ENCODE measurements around the gene CWC15. TPM values are rescaled to one million over a fixed set of nuclear protein-coding genes. Genes with fewer than 3 reads are reported as not detected.

Gene CWC15
- total RNA-seq, 1 experiment from 2014 or later: 48.6 TPM

- no peaks in the 10 kb centered on the region for H3K4me1 Mint-ChIP-seq (ENCODE audit: low read depth, unreplicated experiment)
- CTCF ChIA-PET: no interaction called here
- no peaks in the 10 kb centered on the region for H3K9me3 Mint-ChIP-seq (ENCODE audit: low read depth, unreplicated experiment)
- peaks cover 7% of the 10 kb centered on the region for H3K36me3 Mint-ChIP-seq (ENCODE audit: insufficient read depth, unreplicated experiment)
- no peak overlapping the region for H3K4me3 Mint-ChIP-seq (ENCODE audit: low read depth, unreplicated experiment)
- H3K27ac Mint-ChIP-seq (ENCODE audit: unreplicated experiment): no peak overlapping the region
- TF ChIP-seq CTCF (IDR thresholded peaks at IDR 0.05; ENCODE audit: unreplicated experiment): no peak
- no peaks in the 10 kb centered on the region for H3K27me3 Mint-ChIP-seq (ENCODE audit: unreplicated experiment)
- intact Hi-C loops (cut with micrococcal nuclease; ENCODE audit: unreplicated experiment): no loop called here
- BruUV-seq (replicated peaks): no TSS peak
- DNase-seq: no peak
Measured at GRCh38 chr11:94958121-94958696, 15.1 kb downstream of the CWC15 start.

- no peaks in the 10 kb centered on the region for H3K9me3 Mint-ChIP-seq (ENCODE audit: low read depth, unreplicated experiment)
- H3K4me3 Mint-ChIP-seq (ENCODE audit: low read depth, unreplicated experiment): no peak overlapping the region
- intact Hi-C loops (cut with micrococcal nuclease; ENCODE audit: unreplicated experiment): no loop called here
- CTCF ChIA-PET: no interaction called here
- no peaks in the 10 kb centered on the region for H3K27me3 Mint-ChIP-seq (ENCODE audit: unreplicated experiment)
- no peak overlapping the region for H3K27ac Mint-ChIP-seq (ENCODE audit: unreplicated experiment)
- BruUV-seq (replicated peaks): no TSS peak
- H3K36me3 Mint-ChIP-seq (ENCODE audit: insufficient read depth, unreplicated experiment): no peaks in the 10 kb centered on the region
- no peak for TF ChIP-seq CTCF (IDR thresholded peaks at IDR 0.05; ENCODE audit: unreplicated experiment)
- no peaks in the 10 kb centered on the region for H3K4me1 Mint-ChIP-seq (ENCODE audit: low read depth, unreplicated experiment)
- DNase-seq: no peak
Measured at GRCh38 chr11:94956963-94957362, 16.4 kb downstream of the CWC15 start.

GRCh38 chr11:94954753-94955152 lies 18.6 kb downstream of the CWC15 start:
- Mint-ChIP-seq H3K27me3 (ENCODE audit: unreplicated experiment) (no peaks in the 10 kb centered on the region), H3K4me1 (ENCODE audit: low read depth, unreplicated experiment) (no peaks in the 10 kb centered on the region), H3K36me3 (ENCODE audit: insufficient read depth, unreplicated experiment) (no peaks in the 10 kb centered on the region), H3K9me3 (ENCODE audit: low read depth, unreplicated experiment) (no peaks in the 10 kb centered on the region), H3K27ac (ENCODE audit: unreplicated experiment) (no peak overlapping the region), H3K4me3 (ENCODE audit: low read depth, unreplicated experiment) (no peak overlapping the region)
- no peak for DNase-seq
- TF ChIP-seq CTCF (IDR thresholded peaks at IDR 0.05; ENCODE audit: unreplicated experiment): no peak
- no TSS peak for BruUV-seq (replicated peaks)
- CTCF ChIA-PET: no interaction called here
- intact Hi-C loops (cut with micrococcal nuclease; ENCODE audit: unreplicated experiment): no loop called here

- no peak for DNase-seq
- CTCF ChIA-PET: no interaction called here
- Mint-ChIP-seq H3K4me1 (ENCODE audit: low read depth, unreplicated experiment) (no peaks in the 10 kb centered on the region), H3K36me3 (ENCODE audit: insufficient read depth, unreplicated experiment) (no peaks in the 10 kb centered on the region), H3K9me3 (ENCODE audit: low read depth, unreplicated experiment) (no peaks in the 10 kb centered on the region), H3K27me3 (ENCODE audit: unreplicated experiment) (peaks cover 13% of the 10 kb centered on the region), H3K27ac (ENCODE audit: unreplicated experiment) (no peak overlapping the region), H3K4me3 (ENCODE audit: low read depth, unreplicated experiment) (no peak overlapping the region)
- intact Hi-C loops (cut with micrococcal nuclease; ENCODE audit: unreplicated experiment): no loop called here
- TF ChIP-seq CTCF (IDR thresholded peaks at IDR 0.05; ENCODE audit: unreplicated experiment): no peak
- no TSS peak for BruUV-seq (replicated peaks)
Measured at GRCh38 chr11:94948070-94948617, 25.2 kb downstream of the CWC15 start.

Measured in Calu3 (cell line).